HepG2 (cell line): ENCODE measurements around the gene MAN1C1. TPM values are rescaled to one million over a fixed set of nuclear protein-coding genes. Genes with fewer than 3 reads are reported as not detected.

Source experiments
- ATAC-seq: fragments of 200-7000 bp; cut with Tn5 transposase; 3 replicates; pipeline ENCODE4 v1.9.1; 2020; ENCODE audit warnings: mild to moderate bottlenecking, moderate library complexity
- BruUV-seq: library from RNA; stranded (reverse); fragments of 400-500 nt; replicated peaks from 2 replicates; lab custom pipeline; 2021; lab: Mats Ljungman, UMichigan
- CTCF ChIA-PET: fragments of 300-600 bp; formaldehyde crosslinking; extraction: SDS; loops from one replicate; lab custom pipeline; 2021; ENCODE audit warnings: low total read pairs, inconsistent platforms, low intra/inter-chr PET ratio; lab: Yijun Ruan, JAX
- POLR2A ChIA-PET: fragments of 350-600 bp; sonication (Branson Sonifier 250); formaldehyde crosslinking; loops from one replicate; lab custom pipeline; 2020; ENCODE audit warnings: antibody characterized with exemption, inconsistent platforms; lab: Yijun Ruan, JAX
- DNase-seq: peaks from one replicate; pipeline ENCODE4 v3.0.0-alpha.2; 2015; ENCODE audit warnings: low spot score
- FAIRE-seq: peaks from 3 replicates; lab custom pipeline; 2011; peaks lifted over from hg19 to GRCh38; lab: Jason Lieb, UNC
- H2AFZ ChIP-seq: one replicate; pipeline ENCODE4 v1.6.1; 2011; ENCODE audit warnings: low read length, inconsistent platforms
- H3K27ac ChIP-seq: fragments of 300-600 bp; 3 replicates; pipeline ENCODE4 v1.8.0; 2011; ENCODE audit warnings: mixed run types, mild to moderate bottlenecking, mixed read lengths, low read length, inconsistent platforms; ENCODE audit not compliant: insufficient read depth; ENCODE audit errors: extremely low read length
- H3K27me3 ChIP-seq, 2 experiments: fragments of 200-600 bp in 1 of 2; 2 replicates in 1 of 2; 3 replicates in 1 of 2; pipeline versions ENCODE4 v1.6.0 to v1.8.0; 2011; ENCODE audit warnings: low read length in 2 of 2, mild to moderate bottlenecking in 2 of 2, moderate library complexity in 2 of 2, inconsistent platforms in 1 of 2; ENCODE audit not compliant: insufficient read depth in 2 of 2, control insufficient read depth in 1 of 2
- H3K36me3 ChIP-seq, 2 experiments: fragments of 200-600 bp in 1 of 2; replicated peaks in 1 of 2; 2 replicates in 1 of 2; 3 replicates in 1 of 2; pipeline versions ENCODE4 v1.5.1 to v1.8.0; 2011; ENCODE audit warnings: low read length in 2 of 2, inconsistent platforms in 1 of 2; ENCODE audit not compliant: insufficient read depth in 2 of 2, control insufficient read depth in 1 of 2
- H3K4me1 ChIP-seq: 2 replicates; pipeline ENCODE4 v1.5.1; 2012; ENCODE audit warnings: low read length, inconsistent platforms; ENCODE audit not compliant: insufficient read depth
- H3K4me2 ChIP-seq: 2 replicates; pipeline ENCODE4 v1.6.0; 2011; ENCODE audit warnings: low read depth, low read length, inconsistent platforms
- H3K4me3 ChIP-seq, 3 experiments: fragments of 200-600 bp in 1 of 3; sonication (generic), shearing (Covaris generic) in 1 of 3; replicated peaks in 1 of 3; 2 replicates each; pipeline ENCODE4 v1.5.1; 2011 to 2016; ENCODE audit warnings: low read length in 3 of 3, inconsistent platforms in 2 of 3, low read depth in 2 of 3, mild to moderate bottlenecking in 2 of 3, control low read depth in 1 of 3, mixed read lengths in 1 of 3; ENCODE audit not compliant: insufficient read depth in 1 of 3
- H3K79me2 ChIP-seq: one replicate; pipeline ENCODE4 v1.6.1; 2011; ENCODE audit warnings: low read length, inconsistent platforms; ENCODE audit not compliant: insufficient read depth
- H3K9ac ChIP-seq: 2 replicates; pipeline ENCODE4 v1.6.0; 2011; ENCODE audit warnings: mild to moderate bottlenecking, low read depth, low read length, inconsistent platforms; ENCODE audit not compliant: insufficient read depth
- H3K9me3 ChIP-seq: 2 replicates; pipeline ENCODE4 v1.5.1; 2012; ENCODE audit warnings: mild to moderate bottlenecking, low read length
- H4K20me1 ChIP-seq: 2 replicates; pipeline ENCODE4 v1.6.0; 2011; ENCODE audit warnings: inconsistent platforms, mild to moderate bottlenecking, low read length, moderate library complexity; ENCODE audit not compliant: insufficient read depth
- E2F1 ChIP-seq: sonication (generic); formaldehyde crosslinking; IDR thresholded peaks from 2 replicates; pipeline ENCODE4 v1.5.0; 2020; ENCODE audit warnings: missing genetic modification reagents
- ZNF318 ChIP-seq: sonication (generic); formaldehyde crosslinking; IDR thresholded peaks from 2 replicates; pipeline ENCODE4 v1.4.0; 2020; ENCODE audit warnings: mild to moderate bottlenecking, missing genetic modification reagents
- WGBS: methylation state at CpG from one replicate; pipeline ENCODE4 v1.1.6; 2017; ENCODE audit warnings: low lambda C conversion rate; 5-methylcytosine and 5-hydroxymethylcytosine counted together
- in situ Hi-C: cut with HindIII; loops from 2 replicates; pipeline ENCODE4 v1.10.0; 2017; ENCODE audit warnings: low pct_unique_long_range_greater_than_20kb; ENCODE audit not compliant: extremely low pct_ligation_motif_present
- intact Hi-C: fragments of 100-400 bp; cut with micrococcal nuclease; formaldehyde crosslinking; loops from one replicate; pipeline ENCODE4 v1.10.0; 2022; ENCODE audit not compliant: unreplicated experiment
- polyA plus RNA-seq, 8 experiments: library from polyadenylated mRNA; depleted of rRNA in 3 of 8; stranded (reverse) in 7 of 8; unstranded in 1 of 8; fragments of >200 nt; fragmentation: Illumina TruSeq in 4 of 8; extraction: Trizol in 4 of 8; gene quantifications; 2 replicates each; pipeline versions ENCODE4 v1.2.1 to v1.2.3, GENCODE V29; 2011 to 2016; ENCODE audit warnings: low read depth in 4 of 8, missing spikeins in 1 of 8, mixed read lengths in 1 of 8; ENCODE audit not compliant: insufficient read depth in 1 of 8
- total RNA-seq, 5 experiments: library from RNA; depleted of rRNA; stranded (reverse); fragments of >200 nt; fragmentation: Illumina TruSeq; extraction: Trizol; gene quantifications; 2 replicates each; pipeline ENCODE4 v1.2.3, GENCODE V29; 2016; ENCODE audit warnings: low read depth in 1 of 5

The MAN1C1 gene
- total and polyA plus RNA-seq, 2 of the 13 experiments (the other 11 are each of a cell fraction or from before 2014, with no cell fraction given): 0.18 to 0.49 TPM

GRCh38 chr1:25700626-25701025, 84.0 kb downstream of the MAN1C1 start:
- POLR2A ChIA-PET: no interaction called here
- Histone ChIP-seq H4K20me1 (no peaks in the 10 kb centered on the region), H3K79me2 (no peaks in the 10 kb centered on the region), H3K27ac (no peak overlapping the region), H3K4me1 (no peaks in the 10 kb centered on the region), H3K9ac (no peak overlapping the region), H3K27me3 (peaks cover 0 to 25% of the 10 kb centered on the region in 2 experiments; a peak in 3 of 5 replicates), H3K4me3 (no peak overlapping the region), H2AFZ (no peak overlapping the region), H3K9me3 (no peaks in the 10 kb centered on the region), H3K36me3 (no peaks in the 10 kb centered on the region), H3K4me2 (no peak overlapping the region)
- FAIRE-seq (no peak), DNase-seq (no peak), ATAC-seq (peak; percentile 92)
- no TSS peak for BruUV-seq
- WGBS: 23% methylated on average over 7 of the region's 7 CpGs
- TF ChIP-seq ZNF318: no peak
- TF ChIP-seq E2F1 (CRISPR knock-in tag): no peak
- CTCF ChIA-PET: no interaction called here
- in situ Hi-C loops (no loop called here), intact Hi-C loops (no loop called here)
